ENCODE measurements around the gene MYH3.

DNA sequence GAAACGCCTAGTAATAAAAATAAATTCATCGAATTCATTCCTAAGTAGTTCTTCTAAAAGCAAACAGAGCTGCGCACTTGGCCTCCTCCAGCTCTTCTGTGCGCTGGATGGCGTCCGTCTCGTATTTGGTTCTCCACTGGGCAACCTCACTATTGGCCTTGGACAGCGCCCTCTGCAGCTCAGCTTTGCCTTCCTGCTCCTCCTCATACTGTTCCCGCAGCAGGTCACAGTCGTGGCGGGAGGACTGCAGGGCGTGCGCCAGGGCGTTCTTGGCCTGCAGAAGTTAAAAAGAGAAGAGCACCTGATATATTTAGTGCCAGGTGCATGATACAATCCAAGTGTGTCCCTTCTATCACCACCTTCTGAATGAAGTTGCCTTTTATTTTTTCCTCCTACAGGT, 21.8 kb downstream of the MYH3 start:
- no peak for TF ChIP-seq MAX (IDR thresholded peaks at IDR 0.05)
- TF ChIP-seq ATF3 (IDR thresholded peaks at IDR 0.05): no peak
- TF ChIP-seq, protein P1, sequence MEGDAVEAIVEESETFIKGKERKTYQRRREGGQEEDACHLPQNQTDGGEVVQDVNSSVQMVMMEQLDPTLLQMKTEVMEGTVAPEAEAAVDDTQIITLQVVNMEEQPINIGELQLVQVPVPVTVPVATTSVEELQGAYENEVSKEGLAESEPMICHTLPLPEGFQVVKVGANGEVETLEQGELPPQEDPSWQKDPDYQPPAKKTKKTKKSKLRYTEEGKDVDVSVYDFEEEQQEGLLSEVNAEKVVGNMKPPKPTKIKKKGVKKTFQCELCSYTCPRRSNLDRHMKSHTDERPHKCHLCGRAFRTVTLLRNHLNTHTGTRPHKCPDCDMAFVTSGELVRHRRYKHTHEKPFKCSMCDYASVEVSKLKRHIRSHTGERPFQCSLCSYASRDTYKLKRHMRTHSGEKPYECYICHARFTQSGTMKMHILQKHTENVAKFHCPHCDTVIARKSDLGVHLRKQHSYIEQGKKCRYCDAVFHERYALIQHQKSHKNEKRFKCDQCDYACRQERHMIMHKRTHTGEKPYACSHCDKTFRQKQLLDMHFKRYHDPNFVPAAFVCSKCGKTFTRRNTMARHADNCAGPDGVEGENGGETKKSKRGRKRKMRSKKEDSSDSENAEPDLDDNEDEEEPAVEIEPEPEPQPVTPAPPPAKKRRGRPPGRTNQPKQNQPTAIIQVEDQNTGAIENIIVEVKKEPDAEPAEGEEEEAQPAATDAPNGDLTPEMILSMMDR (IDR thresholded peaks at IDR 0.05; ENCODE audit: low read depth, low read length, missing input control): no peak
- TF ChIP-seq RAD21 (IDR thresholded peaks at IDR 0.05): no peak
- TF ChIP-seq JUND (IDR thresholded peaks at IDR 0.05): no peak
- TF ChIP-seq HNF4A (conservative IDR thresholded peaks at IDR 0.05): no peak
- no peak for TF ChIP-seq REST (IDR thresholded peaks at IDR 0.05)
- TF ChIP-seq, protein P2, sequence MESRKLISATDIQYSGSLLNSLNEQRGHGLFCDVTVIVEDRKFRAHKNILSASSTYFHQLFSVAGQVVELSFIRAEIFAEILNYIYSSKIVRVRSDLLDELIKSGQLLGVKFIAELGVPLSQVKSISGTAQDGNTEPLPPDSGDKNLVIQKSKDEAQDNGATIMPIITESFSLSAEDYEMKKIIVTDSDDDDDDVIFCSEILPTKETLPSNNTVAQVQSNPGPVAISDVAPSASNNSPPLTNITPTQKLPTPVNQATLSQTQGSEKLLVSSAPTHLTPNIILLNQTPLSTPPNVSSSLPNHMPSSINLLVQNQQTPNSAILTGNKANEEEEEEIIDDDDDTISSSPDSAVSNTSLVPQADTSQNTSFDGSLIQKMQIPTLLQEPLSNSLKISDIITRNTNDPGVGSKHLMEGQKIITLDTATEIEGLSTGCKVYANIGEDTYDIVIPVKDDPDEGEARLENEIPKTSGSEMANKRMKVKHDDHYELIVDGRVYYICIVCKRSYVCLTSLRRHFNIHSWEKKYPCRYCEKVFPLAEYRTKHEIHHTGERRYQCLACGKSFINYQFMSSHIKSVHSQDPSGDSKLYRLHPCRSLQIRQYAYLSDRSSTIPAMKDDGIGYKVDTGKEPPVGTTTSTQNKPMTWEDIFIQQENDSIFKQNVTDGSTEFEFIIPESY (IDR thresholded peaks at IDR 0.05): no peak
